Ovary (tissue), 3 donors: ENCODE results near the gene MESD.

Source experiments
- POLR2A ChIP-seq: fragments of 450-650 bp; IDR thresholded peaks from one replicate; pipeline ENCODE4 v1.6.1; 2017; ENCODE audit warnings: antibody characterized with exemption, mild to moderate bottlenecking, moderate library complexity
- TF ChIP-seq, protein P1 (sequence below), 3 donors: fragments of 450-650 bp in 2 of 3; fragments of 200-600 bp in 1 of 3; IDR thresholded peaks; one replicate each; pipeline versions ENCODE4 v1.5.1 to v1.8.0; 2016 to 2022; ENCODE audit warnings: antibody characterized with exemption in 3 of 3, mild to moderate bottlenecking in 1 of 3
- donor health status: DM: no; HTN: no; CAD: no.

DNA sequence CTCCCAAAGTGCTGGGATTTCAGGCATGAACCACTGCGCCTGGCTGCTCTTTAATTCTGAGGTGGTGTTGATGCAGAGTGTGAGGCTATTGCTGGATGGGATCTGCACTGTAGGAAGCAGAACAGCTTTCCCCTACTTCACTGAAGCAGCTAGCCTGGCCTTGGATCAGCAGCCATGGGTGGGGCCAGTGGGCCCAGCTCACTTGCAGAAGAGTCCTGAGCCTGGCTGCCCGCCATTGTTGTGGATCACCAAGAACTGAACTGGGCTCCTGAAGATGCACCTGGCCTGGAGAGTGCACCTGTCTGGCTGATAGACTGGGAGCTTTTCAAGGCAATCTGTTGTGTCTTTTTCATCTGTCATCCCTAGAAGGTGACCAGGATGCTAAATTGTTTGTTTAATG lies 23.0 kb upstream of the MESD start:
- TF ChIP-seq, protein P1, sequence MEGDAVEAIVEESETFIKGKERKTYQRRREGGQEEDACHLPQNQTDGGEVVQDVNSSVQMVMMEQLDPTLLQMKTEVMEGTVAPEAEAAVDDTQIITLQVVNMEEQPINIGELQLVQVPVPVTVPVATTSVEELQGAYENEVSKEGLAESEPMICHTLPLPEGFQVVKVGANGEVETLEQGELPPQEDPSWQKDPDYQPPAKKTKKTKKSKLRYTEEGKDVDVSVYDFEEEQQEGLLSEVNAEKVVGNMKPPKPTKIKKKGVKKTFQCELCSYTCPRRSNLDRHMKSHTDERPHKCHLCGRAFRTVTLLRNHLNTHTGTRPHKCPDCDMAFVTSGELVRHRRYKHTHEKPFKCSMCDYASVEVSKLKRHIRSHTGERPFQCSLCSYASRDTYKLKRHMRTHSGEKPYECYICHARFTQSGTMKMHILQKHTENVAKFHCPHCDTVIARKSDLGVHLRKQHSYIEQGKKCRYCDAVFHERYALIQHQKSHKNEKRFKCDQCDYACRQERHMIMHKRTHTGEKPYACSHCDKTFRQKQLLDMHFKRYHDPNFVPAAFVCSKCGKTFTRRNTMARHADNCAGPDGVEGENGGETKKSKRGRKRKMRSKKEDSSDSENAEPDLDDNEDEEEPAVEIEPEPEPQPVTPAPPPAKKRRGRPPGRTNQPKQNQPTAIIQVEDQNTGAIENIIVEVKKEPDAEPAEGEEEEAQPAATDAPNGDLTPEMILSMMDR (IDR thresholded peaks at IDR 0.05): no peak
- no peak for TF ChIP-seq POLR2A
